Ureter (tissue), 1 donor: ENCODE results near the gene FBXL3. TPM values are rescaled to one million over a fixed set of nuclear protein-coding genes. Genes with fewer than 3 reads are reported as not detected.

ENCODE experiments used
- total RNA-seq: library from RNA; stranded (reverse); gene quantifications from one replicate; pipeline ENCODE4 v1.2.4, GENCODE V29; 2023
- donor health status: DM: yes; HTN: yes; CAD: no.

Gene FBXL3
- total RNA-seq, 1 donor from 2014 or later = 48.4 TPM

Other genes starting within 250 kb of the FBXL3 start
- gene KCTD12, start 140.8 kb downstream of the FBXL3 start, total RNA-seq = 56.0 TPM
- not detected for gene ACOD1, start 78.6 kb downstream of the FBXL3 start, total RNA-seq
- 43.8 TPM for gene CLN5, start 35.1 kb downstream of the FBXL3 start, total RNA-seq